OCI-LY3 (cell line): ENCODE results near the gene EIF6.

Experiments
- H2AFZ ChIP-seq: fragments of 200-600, 300-600 bp; shearing (Covaris generic); 2 replicates; pipeline ENCODE4 v1.6.0; 2014; ENCODE audit warnings: antibody characterized with exemption, low read depth, low read length
- H3K27ac ChIP-seq: fragments of 200-600, 300-600 bp; sonication (generic); 2 replicates; pipeline ENCODE4 v1.5.1; 2014; ENCODE audit warnings: mild to moderate bottlenecking, low read length, moderate library complexity, mixed read lengths
- H3K27me3 ChIP-seq: fragments of 200-600, 300-600 bp; sonication (generic); 2 replicates; pipeline ENCODE4 v1.6.1; 2014; ENCODE audit warnings: low read depth, low read length, mixed read lengths
- H3K36me3 ChIP-seq: fragments of 200-600, 300-600 bp; sonication (generic); replicated peaks from 2 replicates; pipeline ENCODE3; 2014; ENCODE audit warnings: low read depth, low read length, mixed read lengths
- H3K4me1 ChIP-seq: fragments of 300-600, 200-600 bp; sonication (generic); 2 replicates; pipeline ENCODE4 v1.6.1; 2014; ENCODE audit warnings: low read length, mixed read lengths
- H3K4me2 ChIP-seq: fragments of 200-600, 300-600 bp; sonication (generic); 2 replicates; pipeline ENCODE4 v1.6.1; 2014; ENCODE audit warnings: low read length, mixed read lengths
- H3K4me3 ChIP-seq: fragments of 300-600, 200-600 bp; sonication (generic); 2 replicates; pipeline ENCODE4 v1.5.1; 2014; ENCODE audit warnings: antibody characterized with exemption, mild to moderate bottlenecking, low read length, moderate library complexity
- H3K79me2 ChIP-seq: fragments of 300-600, 200-600 bp; shearing (Covaris generic); 2 replicates; pipeline ENCODE4 v1.6.1; 2014; ENCODE audit warnings: mild to moderate bottlenecking, low read length, mixed read lengths
- H3K9ac ChIP-seq: fragments of 300-600, 200-600 bp; shearing (Covaris generic); 2 replicates; pipeline ENCODE4 v1.6.0; 2014; ENCODE audit warnings: mild to moderate bottlenecking, low read length, moderate library complexity
- H3K9me3 ChIP-seq: fragments of 200-600, 300-600 bp; shearing (Covaris generic); 2 replicates; pipeline ENCODE4 v1.6.1; 2014; ENCODE audit warnings: low read length, mixed read lengths; ENCODE audit not compliant: insufficient read depth
- H4K20me1 ChIP-seq: fragments of 200-600, 300-600 bp; sonication (generic); 2 replicates; pipeline ENCODE4 v1.6.1; 2016; ENCODE audit warnings: low read length, mixed read lengths; ENCODE audit not compliant: insufficient read depth
- CTCF ChIP-seq: fragments of 200-600, 300-600 bp; sonication (generic); IDR thresholded peaks from 2 replicates; pipeline ENCODE4 v1.5.1; 2014; ENCODE audit warnings: antibody characterized with exemption, low read length, low read depth
- EZH2phosphoT487 ChIP-seq: fragments of 200-600 bp; shearing (Covaris generic); IDR thresholded peaks from 2 replicates; pipeline ENCODE4 v1.6.1; 2018; ENCODE audit warnings: antibody characterized with exemption, mixed run types, low read depth

Gene EIF6

DNA sequence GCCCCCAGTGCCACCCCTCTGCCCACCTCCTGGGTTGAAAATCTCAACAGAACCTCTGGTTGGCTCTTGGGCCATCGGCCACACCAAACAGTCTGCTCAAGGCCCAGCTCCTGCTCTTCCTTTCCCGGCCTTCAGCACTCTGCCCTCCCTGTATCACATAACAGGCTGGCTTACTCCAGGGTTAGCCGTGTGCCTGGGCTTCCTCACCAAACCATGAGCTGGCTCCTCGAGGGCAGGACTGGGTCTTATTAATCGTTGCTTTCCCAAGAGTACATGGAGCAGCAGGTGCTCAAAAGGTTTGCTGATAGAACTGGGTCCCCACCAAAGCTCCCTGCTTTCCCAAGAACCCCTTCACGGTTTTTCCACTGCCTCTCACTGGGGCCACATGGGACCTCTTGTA, 20.4 kb upstream of the EIF6 start:
- Histone ChIP-seq H3K79me2 (no peaks in the 10 kb centered on the region), H3K27me3 (no peaks in the 10 kb centered on the region), H2AFZ (no peak overlapping the region), H3K4me1 (peaks cover 23% of the 10 kb centered on the region), H3K4me2 (no peak overlapping the region), H4K20me1 (no peaks in the 10 kb centered on the region), H3K4me3 (no peak overlapping the region), H3K9ac (no peak overlapping the region), H3K27ac (no peak overlapping the region), H3K36me3 (no peaks in the 10 kb centered on the region), H3K9me3 (no peaks in the 10 kb centered on the region)
- TF ChIP-seq EZH2phosphoT487 (no peak), CTCF (no peak)

DNA sequence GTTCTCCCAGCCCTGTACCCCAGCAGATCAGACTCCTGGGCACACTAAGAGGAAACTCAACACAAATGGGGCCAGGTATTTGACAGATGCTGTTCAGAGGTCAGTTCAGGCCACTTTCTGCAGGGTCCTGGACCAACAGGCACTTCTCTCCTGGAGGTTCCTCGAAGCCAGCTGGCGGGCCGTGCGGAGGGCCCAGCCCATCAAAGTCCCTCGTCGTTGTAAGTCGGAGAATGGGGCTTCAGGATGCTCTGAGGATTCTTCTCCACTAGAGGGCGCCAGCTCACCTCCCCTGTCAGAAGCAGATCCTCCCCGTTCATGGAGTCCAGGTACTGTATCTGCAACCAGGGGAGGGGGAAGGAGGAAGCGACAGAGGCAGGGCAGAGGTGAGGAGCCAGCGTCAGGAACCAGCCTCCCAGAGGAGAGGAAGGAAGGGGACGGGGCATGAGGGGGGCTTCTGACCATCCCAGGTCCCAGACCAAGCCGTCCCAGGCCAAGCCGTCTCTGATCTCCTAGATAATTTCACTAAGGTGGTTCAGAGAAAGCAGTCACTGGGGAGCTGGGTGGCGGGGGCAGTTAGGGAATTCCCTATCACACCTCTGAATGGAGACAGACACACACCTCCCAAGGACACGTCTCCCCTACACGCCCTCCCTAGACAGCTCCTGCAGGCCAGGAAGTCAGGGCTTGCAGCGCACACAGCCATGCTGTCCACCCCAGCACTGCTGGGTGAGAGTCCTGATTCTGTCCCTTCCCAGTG, 19.3 kb upstream of the EIF6 start:
- Histone ChIP-seq H3K36me3 (no peaks in the 10 kb centered on the region), H2AFZ (peak overlapping the region; percentile 57; the same call in 1 of the 2 replicates), H3K27ac (no peak overlapping the region), H3K4me1 (peaks cover 23% of the 10 kb centered on the region), H3K9ac (peak overlapping the region; percentile 34; the same call in 1 of the 2 replicates), H3K9me3 (no peaks in the 10 kb centered on the region), H4K20me1 (no peaks in the 10 kb centered on the region), H3K4me2 (peak overlapping the region; percentile 74), H3K27me3 (no peaks in the 10 kb centered on the region), H3K4me3 (peak overlapping the region; percentile 60), H3K79me2 (no peaks in the 10 kb centered on the region)
- TF ChIP-seq CTCF, result peak; percentile 98
- TF ChIP-seq EZH2phosphoT487, result no peak

- no peak for TF ChIP-seq EZH2phosphoT487
- no peak for TF ChIP-seq CTCF
Measured at GRCh38 chr20:35303382-35303734, 18.8 kb upstream of the EIF6 start.

GRCh38 chr20:35302421-35303335, 18.1 kb upstream of the EIF6 start:
- no peak overlapping the region for H2AFZ ChIP-seq
- H3K27me3 ChIP-seq, result no peaks in the 10 kb centered on the region
- no peaks in the 10 kb centered on the region for H3K9me3 ChIP-seq
- no peaks in the 10 kb centered on the region for H3K79me2 ChIP-seq
- H3K27ac ChIP-seq, result no peak overlapping the region
- H3K4me1 ChIP-seq, result peaks cover 23% of the 10 kb centered on the region
- TF ChIP-seq EZH2phosphoT487, result no peak
- TF ChIP-seq CTCF, result no peak
- H3K9ac ChIP-seq, result no peak overlapping the region
- H3K36me3 ChIP-seq, result no peaks in the 10 kb centered on the region
- peak overlapping the region; percentile 74 for H3K4me2 ChIP-seq
- no peaks in the 10 kb centered on the region for H4K20me1 ChIP-seq
- H3K4me3 ChIP-seq, result no peak overlapping the region

More at GRCh38 chr20:35303382-35303734, 18.8 kb upstream of the EIF6 start:
- Histone ChIP-seq H3K4me2 (peak overlapping the region; percentile 74), H2AFZ (0 out of 2 replicates have a peak overlapping the region, but pooled peaks have one; percentile 57), H3K27ac (no peak overlapping the region), H3K9me3 (no peaks in the 10 kb centered on the region), H3K9ac (no peak overlapping the region), H3K36me3 (no peaks in the 10 kb centered on the region), H3K4me1 (peaks cover 23% of the 10 kb centered on the region), H3K79me2 (no peaks in the 10 kb centered on the region), H3K27me3 (no peaks in the 10 kb centered on the region), H3K4me3 (no peak overlapping the region), H4K20me1 (no peaks in the 10 kb centered on the region)
